ENCODE measurements around the gene FNIP2. TPM values are rescaled to one million over a fixed set of nuclear protein-coding genes. Genes with fewer than 3 reads are reported as not detected.
"Not testable (repeated sequence)": the region's sequence is repeated elsewhere in the genome, so short reads cannot be mapped to it uniquely, and the experiment has no call there.

FNIP2 gene
- total RNA-seq, 1 experiment from 2014 or later = 17.6 TPM

- no peak for DNase-seq (ENCODE audit: low read depth)
Measured at GRCh38 chr4:158789853-158790252, 21.0 kb downstream of the FNIP2 start.

GRCh38 chr4:158793021-158793420, 24.2 kb downstream of the FNIP2 start:
- DNase-seq (ENCODE audit: low read depth) = peak; percentile 70

GRCh38 chr4:158793430-158793829, 24.6 kb downstream of the FNIP2 start:
- not testable (repeated sequence) for DNase-seq (ENCODE audit: low read depth)

GRCh38 chr4:158796370-158797140, 27.7 kb downstream of the FNIP2 start:
- peak; percentile 72 for DNase-seq (ENCODE audit: low read depth)

- DNase-seq (ENCODE audit: low read depth) = no peak
Measured at GRCh38 chr4:158798062-158798461, 29.2 kb downstream of the FNIP2 start.

GRCh38 chr4:158799013-158799770, 30.4 kb downstream of the FNIP2 start:
- no peak for DNase-seq (ENCODE audit: low read depth)

GRCh38 chr4:158799856-158800255, 31.0 kb downstream of the FNIP2 start:
- DNase-seq (ENCODE audit: low read depth) = no peak

GRCh38 chr4:158801066-158801465, 32.2 kb downstream of the FNIP2 start:
- no peak for DNase-seq (ENCODE audit: low read depth)

GRCh38 chr4:158801677-158802076, 32.9 kb downstream of the FNIP2 start:
- no peak for DNase-seq (ENCODE audit: low read depth)

- DNase-seq (ENCODE audit: low read depth) = no peak
Measured at GRCh38 chr4:158802914-158803313, 34.1 kb downstream of the FNIP2 start.

GRCh38 chr4:158805635-158806471, 37.0 kb downstream of the FNIP2 start:
- no peak for DNase-seq (ENCODE audit: low read depth)

GRCh38 chr4:158807691-158808090, 38.9 kb downstream of the FNIP2 start:
- no peak for DNase-seq (ENCODE audit: low read depth)

GRCh38 chr4:158808399-158808798, 39.6 kb downstream of the FNIP2 start:
- DNase-seq (ENCODE audit: low read depth) = no peak

GRCh38 chr4:158809208-158809607, 40.4 kb downstream of the FNIP2 start:
- not testable (repeated sequence) for DNase-seq (ENCODE audit: low read depth)

- DNase-seq (ENCODE audit: low read depth) = peak; percentile 85
Measured at GRCh38 chr4:158809611-158810486, 41.0 kb downstream of the FNIP2 start.

- DNase-seq (ENCODE audit: low read depth) = peak; percentile 97
Measured at GRCh38 chr4:158810487-158811215, 41.8 kb downstream of the FNIP2 start.

GRCh38 chr4:158811216-158811540, 42.4 kb downstream of the FNIP2 start:
- DNase-seq (ENCODE audit: low read depth) = no peak

- no peak for DNase-seq (ENCODE audit: low read depth)
Measured at GRCh38 chr4:158811704-158812103, 42.9 kb downstream of the FNIP2 start.

GRCh38 chr4:158812133-158812532, 43.3 kb downstream of the FNIP2 start:
- no peak for DNase-seq (ENCODE audit: low read depth)

GRCh38 chr4:158812543-158812942, 43.7 kb downstream of the FNIP2 start:
- DNase-seq (ENCODE audit: low read depth) = no peak
